Progenitor cell of endocrine pancreas (in vitro differentiated cells): ENCODE measurements around the gene RETREG1. TPM values are rescaled to one million over a fixed set of nuclear protein-coding genes. Genes with fewer than 3 reads are reported as not detected.

Source experiments
- DNase-seq: peaks from one replicate; pipeline ENCODE4 v3.0.0; 2021; ENCODE audit warnings: low spot score; ENCODE audit not compliant: unreplicated experiment
- H3K27ac Mint-ChIP-seq: 2 replicates; pipeline ENCODE4 v1.8.0; 2021; ENCODE audit warnings: mild to moderate bottlenecking, moderate library complexity, mixed read lengths
- H3K27me3 Mint-ChIP-seq: 2 replicates; pipeline ENCODE4 v1.8.0; 2021; ENCODE audit warnings: mixed read lengths
- H3K36me3 Mint-ChIP-seq: 2 replicates; pipeline ENCODE4 v1.8.0; 2022; ENCODE audit warnings: mixed read lengths; ENCODE audit not compliant: insufficient read depth
- H3K4me1 Mint-ChIP-seq: 2 replicates; pipeline ENCODE4 v1.8.0; 2021; ENCODE audit warnings: low read depth, mixed read lengths
- H3K4me3 Mint-ChIP-seq: 2 replicates; pipeline ENCODE4 v1.8.0; 2021; ENCODE audit warnings: low read depth, mild to moderate bottlenecking, moderate library complexity, mixed read lengths
- H3K9me3 Mint-ChIP-seq: 2 replicates; pipeline ENCODE4 v1.8.0; 2021; ENCODE audit warnings: low read depth, mixed read lengths
- total RNA-seq: library from RNA; stranded (reverse); gene quantifications from 2 replicates; pipeline ENCODE4 v1.2.1, GENCODE V29; 2021
- TF ChIP-seq, protein P1 (sequence below): fragments of 200-600 bp; sonication (generic); IDR thresholded peaks from one replicate; pipeline ENCODE4 v1.5.0; 2021; ENCODE audit warnings: antibody characterized with exemption, mild to moderate bottlenecking; ENCODE audit not compliant: unreplicated experiment

The RETREG1 gene
- total RNA-seq, 1 donor from 2014 or later: 8.0 TPM

- no peaks in the 10 kb centered on the region for H3K9me3 Mint-ChIP-seq
- H3K4me3 Mint-ChIP-seq: no peak overlapping the region
- peaks cover 24% of the 10 kb centered on the region for H3K27me3 Mint-ChIP-seq
- no peak for DNase-seq
- no peak overlapping the region for H3K27ac Mint-ChIP-seq
- H3K36me3 Mint-ChIP-seq: no peaks in the 10 kb centered on the region
- TF ChIP-seq, protein P1, sequence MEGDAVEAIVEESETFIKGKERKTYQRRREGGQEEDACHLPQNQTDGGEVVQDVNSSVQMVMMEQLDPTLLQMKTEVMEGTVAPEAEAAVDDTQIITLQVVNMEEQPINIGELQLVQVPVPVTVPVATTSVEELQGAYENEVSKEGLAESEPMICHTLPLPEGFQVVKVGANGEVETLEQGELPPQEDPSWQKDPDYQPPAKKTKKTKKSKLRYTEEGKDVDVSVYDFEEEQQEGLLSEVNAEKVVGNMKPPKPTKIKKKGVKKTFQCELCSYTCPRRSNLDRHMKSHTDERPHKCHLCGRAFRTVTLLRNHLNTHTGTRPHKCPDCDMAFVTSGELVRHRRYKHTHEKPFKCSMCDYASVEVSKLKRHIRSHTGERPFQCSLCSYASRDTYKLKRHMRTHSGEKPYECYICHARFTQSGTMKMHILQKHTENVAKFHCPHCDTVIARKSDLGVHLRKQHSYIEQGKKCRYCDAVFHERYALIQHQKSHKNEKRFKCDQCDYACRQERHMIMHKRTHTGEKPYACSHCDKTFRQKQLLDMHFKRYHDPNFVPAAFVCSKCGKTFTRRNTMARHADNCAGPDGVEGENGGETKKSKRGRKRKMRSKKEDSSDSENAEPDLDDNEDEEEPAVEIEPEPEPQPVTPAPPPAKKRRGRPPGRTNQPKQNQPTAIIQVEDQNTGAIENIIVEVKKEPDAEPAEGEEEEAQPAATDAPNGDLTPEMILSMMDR: no peak
- no peaks in the 10 kb centered on the region for H3K4me1 Mint-ChIP-seq
Observed at GRCh38 chr5:16427587-16427986, 189.2 kb downstream of the RETREG1 start.

Other genes with a start within 250 kb of the RETREG1 start
- gene ZNF622, start 151.2 kb downstream of the RETREG1 start, total RNA-seq: 28.5 TPM in 2 replicates